HEK293 (cell line): ENCODE measurements around the gene CNTN4.

Experiments used
- CTCF ChIP-seq: fragments of 450-650 bp; formaldehyde crosslinking; IDR thresholded peaks from 2 replicates; pipeline ENCODE4 v1.5.1; 2016; ENCODE audit warnings: missing biosample characterization, missing genetic modification characterization
- SETDB1 ChIP-seq: IDR thresholded peaks from one replicate; pipeline ENCODE4 v1.6.1; 2017; ENCODE audit warnings: mild to moderate bottlenecking, low read length, moderate library complexity, mixed read lengths; ENCODE audit not compliant: insufficient read length
- WT1 ChIP-seq: fragments of 450-650 bp; formaldehyde crosslinking; IDR thresholded peaks from 2 replicates; pipeline ENCODE4 v1.5.1; 2016; ENCODE audit warnings: missing biosample characterization, missing genetic modification characterization
- ZNF140 ChIP-seq: fragments of 450-650 bp; formaldehyde crosslinking; IDR thresholded peaks from 2 replicates; pipeline ENCODE4 v1.5.1; 2016; ENCODE audit warnings: missing biosample characterization, missing genetic modification characterization
- ZNF174 ChIP-seq: fragments of 450-650 bp; formaldehyde crosslinking; IDR thresholded peaks from 2 replicates; pipeline ENCODE4 v1.5.0; 2017; ENCODE audit warnings: missing biosample characterization, mild to moderate bottlenecking, missing genetic modification characterization
- ZNF280C ChIP-seq: fragments of 450-650 bp; formaldehyde crosslinking; IDR thresholded peaks from 2 replicates; pipeline ENCODE4 v1.5.1; 2016; ENCODE audit warnings: missing biosample characterization, missing genetic modification characterization
- ZNF394 ChIP-seq: fragments of 450-650 bp; formaldehyde crosslinking; IDR thresholded peaks from 2 replicates; pipeline ENCODE4 v1.5.1; 2016; ENCODE audit warnings: missing biosample characterization, missing genetic modification characterization, mild to moderate bottlenecking, moderate library complexity, borderline replicate concordance
- ZNF558 ChIP-seq: fragments of 450-650 bp; formaldehyde crosslinking; IDR thresholded peaks from 2 replicates; pipeline ENCODE4 v1.5.1; 2016; ENCODE audit warnings: missing biosample characterization, missing genetic modification characterization
- ZNF792 ChIP-seq: fragments of 450-650 bp; formaldehyde crosslinking; IDR thresholded peaks from 2 replicates; pipeline ENCODE4 v1.5.1; 2016; ENCODE audit warnings: missing biosample characterization, missing genetic modification characterization
- TF ChIP-seq, protein P1 (sequence below): fragments of 450-650 bp; formaldehyde crosslinking; IDR thresholded peaks from 2 replicates; pipeline ENCODE4 v1.5.1; 2016; ENCODE audit warnings: missing biosample characterization, missing genetic modification characterization

DNA sequence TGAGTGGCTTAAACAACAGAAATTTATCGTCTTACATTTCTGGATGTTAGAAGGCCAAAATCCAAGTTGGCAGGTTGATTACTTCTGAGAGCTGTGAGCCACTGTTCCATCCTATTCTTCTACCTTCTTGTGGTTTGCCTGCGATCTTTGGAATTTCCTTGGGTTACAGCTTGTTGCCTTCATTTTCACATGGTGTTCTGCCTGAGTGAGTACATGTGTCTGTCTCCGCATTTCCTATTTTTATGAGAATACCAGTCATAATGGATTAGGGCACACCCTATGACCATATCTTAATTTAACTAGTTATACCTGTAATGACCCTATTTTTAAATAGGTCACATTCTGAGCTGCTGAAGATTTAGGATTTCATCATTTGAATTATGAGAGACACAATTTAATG lies 294.3 kb downstream of the CNTN4 start:
- TF ChIP-seq, protein P1, sequence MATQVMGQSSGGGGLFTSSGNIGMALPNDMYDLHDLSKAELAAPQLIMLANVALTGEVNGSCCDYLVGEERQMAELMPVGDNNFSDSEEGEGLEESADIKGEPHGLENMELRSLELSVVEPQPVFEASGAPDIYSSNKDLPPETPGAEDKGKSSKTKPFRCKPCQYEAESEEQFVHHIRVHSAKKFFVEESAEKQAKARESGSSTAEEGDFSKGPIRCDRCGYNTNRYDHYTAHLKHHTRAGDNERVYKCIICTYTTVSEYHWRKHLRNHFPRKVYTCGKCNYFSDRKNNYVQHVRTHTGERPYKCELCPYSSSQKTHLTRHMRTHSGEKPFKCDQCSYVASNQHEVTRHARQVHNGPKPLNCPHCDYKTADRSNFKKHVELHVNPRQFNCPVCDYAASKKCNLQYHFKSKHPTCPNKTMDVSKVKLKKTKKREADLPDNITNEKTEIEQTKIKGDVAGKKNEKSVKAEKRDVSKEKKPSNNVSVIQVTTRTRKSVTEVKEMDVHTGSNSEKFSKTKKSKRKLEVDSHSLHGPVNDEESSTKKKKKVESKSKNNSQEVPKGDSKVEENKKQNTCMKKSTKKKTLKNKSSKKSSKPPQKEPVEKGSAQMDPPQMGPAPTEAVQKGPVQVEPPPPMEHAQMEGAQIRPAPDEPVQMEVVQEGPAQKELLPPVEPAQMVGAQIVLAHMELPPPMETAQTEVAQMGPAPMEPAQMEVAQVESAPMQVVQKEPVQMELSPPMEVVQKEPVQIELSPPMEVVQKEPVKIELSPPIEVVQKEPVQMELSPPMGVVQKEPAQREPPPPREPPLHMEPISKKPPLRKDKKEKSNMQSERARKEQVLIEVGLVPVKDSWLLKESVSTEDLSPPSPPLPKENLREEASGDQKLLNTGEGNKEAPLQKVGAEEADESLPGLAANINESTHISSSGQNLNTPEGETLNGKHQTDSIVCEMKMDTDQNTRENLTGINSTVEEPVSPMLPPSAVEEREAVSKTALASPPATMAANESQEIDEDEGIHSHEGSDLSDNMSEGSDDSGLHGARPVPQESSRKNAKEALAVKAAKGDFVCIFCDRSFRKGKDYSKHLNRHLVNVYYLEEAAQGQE: no peak
- TF ChIP-seq ZNF558 (tag by site-specific recombination): no peak
- TF ChIP-seq CTCF (tag by site-specific recombination): no peak
- TF ChIP-seq ZNF280C: no peak
- TF ChIP-seq ZNF394: no peak
- TF ChIP-seq SETDB1: no peak
- no peak for TF ChIP-seq ZNF140 (tag by site-specific recombination)
- TF ChIP-seq WT1 (tag by site-specific recombination): no peak
- no peak for TF ChIP-seq ZNF174 (tag by site-specific recombination)
- TF ChIP-seq ZNF792 (tag by site-specific recombination): no peak
